IPS DF 6.9 (cell line): Measurements from ENCODE around the gene SCP2.
"Not testable (repeated sequence)": the region's sequence is repeated elsewhere in the genome, so short reads cannot be mapped to it uniquely, and the experiment has no call there.

ENCODE experiments used
- DNase-seq: peaks from one replicate; pipeline ENCODE4 v3.0.0-alpha.2; 2013; ENCODE audit warnings: low read depth, low spot score
- H3K27ac ChIP-seq: one replicate; pipeline ENCODE4 v1.5.1; 2013; ENCODE audit warnings: low read length, control low read depth
- H3K27me3 ChIP-seq: 2 replicates; pipeline ENCODE4 v1.6.1; 2013; ENCODE audit warnings: mild to moderate bottlenecking, low read length; ENCODE audit not compliant: control insufficient read depth, insufficient read depth
- H3K36me3 ChIP-seq: 2 replicates; pipeline ENCODE4 v1.6.1; 2013; ENCODE audit warnings: low read length; ENCODE audit not compliant: control insufficient read depth, insufficient read depth
- H3K4me1 ChIP-seq: 2 replicates; pipeline ENCODE4 v1.6.1; 2013; ENCODE audit warnings: low read length; ENCODE audit not compliant: control insufficient read depth, insufficient read depth
- H3K4me3 ChIP-seq: 2 replicates; pipeline ENCODE4 v1.5.1; 2013; ENCODE audit warnings: mild to moderate bottlenecking, low read length
- H3K9me3 ChIP-seq: 2 replicates; pipeline ENCODE4 v1.6.1; 2013; ENCODE audit warnings: low read length, inconsistent platforms; ENCODE audit not compliant: control insufficient read depth, insufficient read depth
- WGBS: extraction: QIAGEN DNeasy Blood & Tissue Kit; methylation state at CpG from one replicate; pipeline ENCODE4 v1.1.7; 2013; ENCODE audit warnings: mixed read lengths, missing lambda C conversion rate; ENCODE audit not compliant: insufficient read length, insufficient coverage; 5-methylcytosine and 5-hydroxymethylcytosine counted together

The SCP2 gene

DNA sequence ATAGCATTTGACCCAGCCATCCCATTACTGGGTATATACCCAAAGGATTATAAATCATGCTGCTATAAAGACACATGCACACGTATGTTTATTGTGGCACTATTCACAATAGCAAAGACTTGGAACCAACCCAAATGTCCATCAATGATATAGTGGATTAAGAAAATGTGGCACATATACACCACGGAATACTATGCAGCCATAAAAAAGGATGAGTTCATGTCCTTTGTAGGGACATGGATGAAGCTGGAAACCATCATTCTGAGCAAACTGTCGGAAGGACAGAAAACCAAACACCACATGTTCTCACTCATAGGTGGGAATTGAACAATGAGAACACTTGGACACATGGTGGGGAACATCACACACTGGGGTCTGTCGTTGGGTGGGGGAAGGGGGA lies 83.2 kb downstream of the SCP2 start:
- not testable (repeated sequence) for H3K4me1 ChIP-seq, H3K27ac ChIP-seq, H3K27me3 ChIP-seq, H3K4me3 ChIP-seq, H3K36me3 ChIP-seq, H3K9me3 ChIP-seq, DNase-seq
- WGBS = no CpG with 5 or more reads among the region's 4 CpGs

DNA sequence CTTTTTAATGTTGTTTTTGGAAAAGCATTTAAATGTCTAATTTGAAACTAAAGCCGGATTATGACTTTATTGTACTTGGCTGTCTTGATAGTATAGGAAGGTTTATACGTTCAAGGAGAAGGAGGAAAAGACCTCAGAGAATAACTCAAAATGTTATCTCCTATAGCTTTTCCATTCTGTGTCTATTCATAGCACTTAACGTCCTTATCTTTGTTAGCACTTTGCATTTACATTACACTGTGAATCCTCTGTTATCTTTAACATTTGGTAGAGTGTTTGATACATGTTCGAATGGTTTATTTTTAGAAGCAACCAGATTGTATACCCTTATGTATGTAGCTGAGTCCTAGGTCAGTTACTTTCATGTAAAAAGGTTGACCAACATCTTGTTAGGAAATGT lies 84.1 kb downstream of the SCP2 start:
- no peak overlapping the region for H3K27ac ChIP-seq
- no peak for DNase-seq
- no peaks in the 10 kb centered on the region for H3K27me3 ChIP-seq
- no peak overlapping the region for H3K4me3 ChIP-seq
- H3K4me1 ChIP-seq = no peaks in the 10 kb centered on the region
- no peaks in the 10 kb centered on the region for H3K9me3 ChIP-seq
- H3K36me3 ChIP-seq = no peaks in the 10 kb centered on the region
- WGBS = no CpG with 5 or more reads among the region's 4 CpGs

DNA sequence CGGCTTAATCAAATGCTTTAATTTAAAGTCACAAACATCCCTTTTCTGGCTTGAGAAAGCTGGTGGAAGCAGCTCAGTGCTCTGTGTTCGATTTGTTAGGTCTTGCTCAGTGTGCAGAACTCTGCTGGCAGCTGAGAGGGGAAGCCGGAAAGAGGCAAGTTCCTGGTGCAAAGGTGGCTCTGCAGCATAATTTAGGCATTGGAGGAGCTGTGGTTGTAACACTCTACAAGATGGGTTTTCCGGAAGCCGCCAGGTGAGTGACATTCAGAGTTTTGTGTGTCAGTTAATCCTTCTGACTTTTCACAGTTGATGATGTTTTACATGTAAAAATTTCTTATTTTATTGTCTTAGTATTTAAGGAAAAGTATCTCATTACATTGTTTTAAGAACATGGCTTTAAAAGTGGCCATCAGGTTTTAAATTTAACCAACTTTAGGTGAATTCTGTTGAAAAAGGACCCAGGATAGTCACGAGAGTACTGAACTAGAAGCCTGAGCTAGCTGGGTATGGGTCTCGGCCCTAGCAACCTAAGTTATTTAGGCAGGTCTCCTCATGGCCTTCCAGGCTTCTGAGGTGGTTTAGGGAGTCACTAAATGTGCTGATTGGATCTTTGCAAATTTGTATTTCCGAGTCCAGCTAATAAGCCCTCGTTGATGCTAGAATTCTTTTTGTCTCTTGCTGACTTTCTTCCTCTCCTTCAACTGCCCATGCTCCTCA lies 87.9 kb downstream of the SCP2 start:
- H3K27ac ChIP-seq = no peak overlapping the region
- H3K4me1 ChIP-seq = no peaks in the 10 kb centered on the region
- H3K27me3 ChIP-seq = no peaks in the 10 kb centered on the region
- no CpG with 5 or more reads among the region's 9 CpGs for WGBS
- no peaks in the 10 kb centered on the region for H3K9me3 ChIP-seq
- H3K4me3 ChIP-seq = peak overlapping the region; percentile 27; the same call in 1 of the 2 replicates
- peak; percentile 60 for DNase-seq
- no peaks in the 10 kb centered on the region for H3K36me3 ChIP-seq

DNA sequence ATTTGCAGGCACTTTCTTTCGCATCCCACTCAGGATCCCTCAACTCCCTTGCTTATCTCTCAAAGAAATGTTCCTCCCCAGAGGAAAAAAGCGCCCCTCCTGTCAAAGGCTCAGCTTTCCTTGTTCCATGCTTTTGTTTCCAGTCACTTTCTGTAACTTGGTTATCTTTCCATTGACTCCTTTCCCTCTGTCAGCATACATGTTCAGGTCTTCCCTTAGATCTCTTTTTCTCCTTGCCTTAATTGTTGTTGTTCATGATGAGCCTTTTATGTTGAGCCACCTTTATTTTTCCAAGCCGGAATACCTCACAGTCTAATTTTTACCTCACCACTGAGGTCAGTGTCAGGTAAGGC lies 88.4 kb downstream of the SCP2 start:
- Histone ChIP-seq H3K36me3 (no peaks in the 10 kb centered on the region), H3K4me1 (no peaks in the 10 kb centered on the region), H3K4me3 (peak overlapping the region; percentile 27; the same call in 1 of the 2 replicates), H3K27me3 (no peaks in the 10 kb centered on the region), H3K9me3 (no peaks in the 10 kb centered on the region), H3K27ac (no peak overlapping the region)
- DNase-seq = no peak
- no CpG with 5 or more reads among the region's 3 CpGs for WGBS

DNA sequence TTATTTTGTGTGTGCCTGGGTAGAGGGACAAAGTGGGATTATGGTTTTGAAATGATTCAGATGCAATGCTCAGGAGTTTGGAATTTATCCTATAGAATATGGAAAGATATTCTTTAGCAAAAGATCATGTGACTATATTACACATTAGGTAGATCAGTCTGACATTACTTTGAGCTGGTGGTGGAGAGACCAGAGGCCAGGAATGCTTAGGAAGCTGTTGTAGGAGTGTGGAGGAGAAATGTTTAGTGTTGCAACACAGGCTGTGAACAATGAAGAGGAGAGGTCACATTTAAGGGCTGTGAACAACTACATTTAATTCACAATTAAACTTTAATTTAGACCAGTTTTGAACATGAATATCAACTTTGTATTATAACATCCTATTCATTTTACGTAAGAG lies 89.6 kb downstream of the SCP2 start:
- Histone ChIP-seq H3K4me1 (no peaks in the 10 kb centered on the region), H3K9me3 (no peaks in the 10 kb centered on the region), H3K4me3 (no peak overlapping the region), H3K27ac (no peak overlapping the region), H3K27me3 (no peaks in the 10 kb centered on the region), H3K36me3 (no peaks in the 10 kb centered on the region)
- DNase-seq = no peak
- no CpG with 5 or more reads among the region's 1 CpG for WGBS

DNA sequence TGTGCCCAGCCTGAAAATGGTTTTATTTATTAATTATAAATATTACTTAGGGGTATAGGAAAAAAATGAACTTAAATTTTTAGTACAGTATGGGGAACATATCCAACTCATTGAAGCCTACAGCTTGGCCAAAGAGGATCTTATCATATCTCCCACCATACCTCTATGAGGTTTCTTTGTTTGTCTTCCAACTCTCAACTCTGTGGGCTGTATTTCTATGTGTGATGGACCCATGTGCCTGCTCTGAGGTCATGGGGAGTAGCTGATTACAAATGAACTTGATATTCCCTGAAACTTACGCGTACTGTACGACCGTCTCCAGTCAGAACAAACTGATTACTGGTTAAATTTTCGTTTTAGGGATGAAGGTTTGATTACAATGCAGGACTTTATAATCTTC lies 93.5 kb downstream of the SCP2 start:
- no peaks in the 10 kb centered on the region for H3K27me3 ChIP-seq
- no CpG with 5 or more reads among the region's 5 CpGs for WGBS

DNA sequence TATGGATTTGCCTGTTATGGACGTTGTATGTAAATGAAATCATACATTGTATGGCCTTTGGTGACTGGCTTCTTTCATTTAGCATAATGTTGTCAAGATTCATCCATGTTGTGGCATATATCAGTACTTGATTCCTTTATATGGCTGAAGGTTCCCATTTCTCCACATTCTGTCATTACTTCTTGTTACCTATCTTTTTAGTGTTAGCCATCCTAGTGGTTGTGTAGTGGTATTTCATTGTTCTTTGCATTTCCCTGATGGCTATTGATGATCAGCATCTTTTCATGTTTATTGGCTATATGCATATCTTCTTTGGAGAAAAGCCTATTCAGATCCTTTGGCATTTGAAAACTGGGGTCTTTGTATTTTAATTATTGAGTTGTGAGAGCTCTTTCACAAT lies 95.1 kb downstream of the SCP2 start:
- no CpG with 5 or more reads among the region's 1 CpG for WGBS
- H3K4me1 ChIP-seq = no peaks in the 10 kb centered on the region
- no peak overlapping the region for H3K27ac ChIP-seq
- no peaks in the 10 kb centered on the region for H3K36me3 ChIP-seq
- H3K9me3 ChIP-seq = no peaks in the 10 kb centered on the region
- H3K4me3 ChIP-seq = no peak overlapping the region
- H3K27me3 ChIP-seq = no peaks in the 10 kb centered on the region
- DNase-seq = no peak

More for the DNA sequence above, 93.5 kb downstream of the SCP2 start:
- Histone ChIP-seq H3K27ac (no peak overlapping the region), H3K36me3 (no peaks in the 10 kb centered on the region), H3K4me1 (no peaks in the 10 kb centered on the region), H3K9me3 (no peaks in the 10 kb centered on the region), H3K4me3 (no peak overlapping the region)
- no peak for DNase-seq

DNA sequence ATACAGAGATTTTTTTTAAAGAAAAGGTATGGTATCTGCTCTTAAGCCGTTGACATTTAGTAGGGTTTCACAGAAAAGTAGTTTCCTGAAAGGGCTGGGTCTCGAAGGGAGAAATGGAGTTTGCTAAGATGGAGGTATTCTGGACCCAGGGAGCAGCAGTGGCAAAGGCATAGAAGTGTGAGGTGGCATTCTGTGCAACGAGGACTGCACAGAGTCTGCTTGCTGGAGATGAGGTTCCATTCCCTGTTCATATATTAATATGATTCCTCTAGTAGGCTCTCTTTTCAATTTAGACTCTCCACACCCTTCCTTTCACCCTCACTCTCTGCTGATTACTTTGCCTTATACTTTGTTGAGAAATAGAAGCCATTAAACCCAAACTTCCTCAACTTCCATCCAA lies 96.5 kb downstream of the SCP2 start:
- no peaks in the 10 kb centered on the region for H3K4me1 ChIP-seq
- H3K27ac ChIP-seq = no peak overlapping the region
- no peaks in the 10 kb centered on the region for H3K27me3 ChIP-seq
- H3K9me3 ChIP-seq = no peaks in the 10 kb centered on the region
- H3K36me3 ChIP-seq = no peaks in the 10 kb centered on the region
- WGBS = no CpG with 5 or more reads among the region's 3 CpGs
- no peak for DNase-seq
- H3K4me3 ChIP-seq = no peak overlapping the region

DNA sequence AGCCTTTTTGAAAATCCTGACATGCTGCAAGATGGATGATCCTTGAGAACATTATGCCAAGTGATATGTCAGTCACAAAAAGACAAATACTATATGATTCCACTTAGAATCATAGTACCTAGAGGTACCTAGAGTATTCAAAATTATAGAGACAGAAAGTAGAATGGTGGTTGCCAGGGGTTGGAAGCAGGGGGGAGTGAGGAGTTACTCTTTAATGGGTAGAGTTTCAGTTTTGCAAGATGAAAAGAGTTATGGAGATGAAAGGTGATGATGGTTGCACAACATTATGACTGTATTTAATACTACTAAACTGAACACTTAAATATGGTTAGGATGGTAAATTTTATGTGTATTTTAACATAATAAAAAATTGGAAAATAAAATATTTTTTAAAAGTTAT lies 97.0 kb downstream of the SCP2 start:
- no peak overlapping the region for H3K4me3 ChIP-seq
- H3K27me3 ChIP-seq = no peaks in the 10 kb centered on the region
- no peaks in the 10 kb centered on the region for H3K9me3 ChIP-seq
- no peak overlapping the region for H3K27ac ChIP-seq
- DNase-seq = no peak
- no peaks in the 10 kb centered on the region for H3K4me1 ChIP-seq
- no peaks in the 10 kb centered on the region for H3K36me3 ChIP-seq

DNA sequence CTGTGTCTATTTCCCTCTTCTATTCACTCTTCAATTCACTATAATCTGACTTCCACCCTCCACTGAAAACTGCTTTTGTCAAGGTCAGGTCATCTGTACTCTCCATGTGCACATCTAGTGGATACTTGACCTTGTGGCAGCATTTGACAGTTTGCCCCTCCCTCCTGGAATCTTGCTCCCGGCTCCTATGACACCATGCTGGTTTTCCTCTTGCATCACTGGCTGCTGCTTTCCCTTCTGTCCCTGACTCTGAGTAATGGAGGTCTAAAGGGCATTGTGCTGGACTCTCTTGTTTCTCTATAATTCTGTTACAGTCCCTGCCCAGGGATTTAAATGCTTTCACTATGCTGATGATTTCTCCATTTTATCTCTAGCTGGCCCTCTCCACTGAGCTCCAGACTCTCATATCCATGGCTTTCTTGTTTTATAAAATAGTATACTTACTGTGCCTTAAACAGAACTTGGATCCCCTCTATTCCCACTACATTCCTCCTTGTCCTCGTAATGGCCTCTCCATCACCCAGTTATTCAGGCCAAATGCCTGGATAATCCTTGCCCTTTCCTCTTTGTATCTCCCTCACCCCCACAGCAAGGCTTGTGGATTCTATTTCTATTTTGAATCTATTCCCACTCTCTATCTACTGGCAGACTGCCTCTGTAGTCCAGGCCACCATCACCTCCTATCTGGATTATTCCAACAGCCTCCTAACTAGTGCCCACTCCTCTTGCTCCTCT lies 98.1 kb downstream of the SCP2 start:
- no peaks in the 10 kb centered on the region for H3K9me3 ChIP-seq
- no peak overlapping the region for H3K27ac ChIP-seq
- no peaks in the 10 kb centered on the region for H3K4me1 ChIP-seq
- no peak overlapping the region for H3K4me3 ChIP-seq
- DNase-seq = no peak
- H3K36me3 ChIP-seq = no peaks in the 10 kb centered on the region
- WGBS = no CpG with 5 or more reads among the region's 2 CpGs
- H3K27me3 ChIP-seq = no peaks in the 10 kb centered on the region

DNA sequence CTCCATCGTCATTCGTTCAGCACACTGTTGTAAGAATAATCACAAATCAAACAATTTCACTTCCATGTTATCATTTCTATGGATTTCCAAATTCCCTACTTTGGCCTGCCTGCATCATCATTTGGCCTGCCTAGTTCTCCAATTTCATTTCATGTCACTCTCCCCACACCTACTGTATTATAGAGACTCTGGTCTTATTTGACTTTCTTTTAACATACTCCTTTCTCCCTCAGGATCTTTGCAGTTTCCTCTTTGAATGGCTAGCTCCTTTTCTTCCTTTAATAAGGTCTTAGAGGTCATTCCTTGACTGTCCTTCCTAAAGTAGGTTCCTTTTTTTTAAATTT lies 98.7 kb downstream of the SCP2 start:
- no peaks in the 10 kb centered on the region for H3K4me1 ChIP-seq
- no CpG with 5 or more reads among the region's 2 CpGs for WGBS
- no peak overlapping the region for H3K4me3 ChIP-seq
- H3K27me3 ChIP-seq = no peaks in the 10 kb centered on the region
- H3K9me3 ChIP-seq = no peaks in the 10 kb centered on the region
- no peak for DNase-seq
- H3K27ac ChIP-seq = no peak overlapping the region
- H3K36me3 ChIP-seq = no peaks in the 10 kb centered on the region
